ENCODE measurements around the gene IL22RA1.

Gene IL22RA1

GRCh38 chr1:24136956-24137539, 5.9 kb downstream of the IL22RA1 start:
- DNase-seq = no peak

- no peak for DNase-seq
Observed at GRCh38 chr1:24134376-24134775, 8.6 kb downstream of the IL22RA1 start.

- no peak for DNase-seq
Observed at GRCh38 chr1:24133819-24134218, 9.1 kb downstream of the IL22RA1 start.

GRCh38 chr1:24130385-24130784, 12.6 kb downstream of the IL22RA1 start:
- no peak for DNase-seq

- no peak for DNase-seq
Observed at GRCh38 chr1:24127801-24128363, 15.1 kb downstream of the IL22RA1 start.

- DNase-seq = no peak
Observed at GRCh38 chr1:24127134-24127800, 15.7 kb downstream of the IL22RA1 start.

GRCh38 chr1:24126672-24127023, 16.3 kb downstream of the IL22RA1 start:
- no peak for DNase-seq

- no peak for DNase-seq
Observed at GRCh38 chr1:24126018-24126671, 16.8 kb downstream of the IL22RA1 start.

- DNase-seq = no peak
Observed at GRCh38 chr1:24125456-24125855, 17.5 kb downstream of the IL22RA1 start.

GRCh38 chr1:24124980-24125379, 18.0 kb downstream of the IL22RA1 start:
- DNase-seq = no peak

- DNase-seq = no peak
Observed at GRCh38 chr1:24123611-24124010, 19.3 kb downstream of the IL22RA1 start.

- no peak for DNase-seq
Observed at GRCh38 chr1:24122776-24123175, 20.2 kb downstream of the IL22RA1 start.

- no peak for DNase-seq
Observed at GRCh38 chr1:24121406-24121805, 21.5 kb downstream of the IL22RA1 start.

GRCh38 chr1:24120965-24121364, 22.0 kb downstream of the IL22RA1 start:
- DNase-seq = no peak

- no peak for DNase-seq
Observed at GRCh38 chr1:24119859-24120756, 22.8 kb downstream of the IL22RA1 start.

- DNase-seq = no peak
Observed at GRCh38 chr1:24119489-24119858, 23.5 kb downstream of the IL22RA1 start.

GRCh38 chr1:24118410-24119242, 24.3 kb downstream of the IL22RA1 start:
- no peak for DNase-seq

GRCh38 chr1:24117722-24118409, 25.1 kb downstream of the IL22RA1 start:
- DNase-seq = no peak

GRCh38 chr1:24117132-24117531, 25.8 kb downstream of the IL22RA1 start:
- DNase-seq = no peak

GRCh38 chr1:24114753-24115152, 28.2 kb downstream of the IL22RA1 start:
- DNase-seq = no peak

GRCh38 chr1:24113641-24114033, 29.3 kb downstream of the IL22RA1 start:
- peak; percentile 11 for DNase-seq

Measured in right forelimb (tissue), 1 donor.